GM12878 (cell line): ENCODE data around the gene FUT8. TPM values are rescaled to one million over a fixed set of nuclear protein-coding genes. Genes with fewer than 3 reads are reported as not detected.
A peak's percentile ranks its signal among the peaks of the same experiment; 100 is the strongest.

Source experiments
- BACH1 ChIP-seq: fragments of 450-650 bp; IDR thresholded peaks from 2 replicates; pipeline ENCODE4 v1.6.1; 2017; ENCODE audit warnings: mild to moderate bottlenecking, borderline replicate concordance
- CUX1 ChIP-seq: IDR thresholded peaks from 2 replicates; pipeline ENCODE4 v1.6.1; 2012; ENCODE audit warnings: improper control_type of control experiment, low read depth, low read length; ENCODE audit not compliant: insufficient replicate concordance
- ESRRA ChIP-seq: IDR thresholded peaks from 2 replicates; pipeline ENCODE4 v1.6.1; 2012; ENCODE audit warnings: mild to moderate bottlenecking, low read length, improper control_type of control experiment
- HSF1 ChIP-seq: fragments of 150-350 bp; IDR thresholded peaks from 2 replicates; pipeline ENCODE4 v1.6.1; 2014; ENCODE audit warnings: mild to moderate bottlenecking, low read depth, low read length
- IKZF1 ChIP-seq: fragments of 450-650 bp; conservative IDR thresholded peaks from 2 replicates; pipeline ENCODE4 v1.6.1; 2017; ENCODE audit warnings: antibody characterized with exemption, mild to moderate bottlenecking
- IKZF2 ChIP-seq, 2 experiments: fragments of 450-650 bp; IDR thresholded peaks; 2 replicates each; pipeline ENCODE4 v1.6.1; 2017; ENCODE audit warnings: mild to moderate bottlenecking in 2 of 2, moderate library complexity in 2 of 2
- KAT2A ChIP-seq: conservative IDR thresholded peaks from 2 replicates; pipeline ENCODE4 v1.6.1; 2011; ENCODE audit warnings: low read depth, low read length; ENCODE audit not compliant: control insufficient read depth
- MTA2 ChIP-seq: fragments of 450-650 bp; IDR thresholded peaks from 2 replicates; pipeline ENCODE4 v1.6.1; 2016; ENCODE audit warnings: low read depth, mild to moderate bottlenecking, moderate library complexity
- NKRF ChIP-seq: fragments of 450-650 bp; conservative IDR thresholded peaks from 2 replicates; pipeline ENCODE4 v1.6.1; 2017; ENCODE audit warnings: mild to moderate bottlenecking, moderate library complexity
- PML ChIP-seq: IDR thresholded peaks from 2 replicates; pipeline ENCODE4 v1.6.1; 2012; ENCODE audit warnings: low read length, inconsistent platforms
- RAD51 ChIP-seq: fragments of 450-650 bp; IDR thresholded peaks from 2 replicates; pipeline ENCODE4 v1.6.1; 2016; ENCODE audit warnings: moderate library complexity, mild to moderate bottlenecking, inconsistent platforms
- SMAD5 ChIP-seq: IDR thresholded peaks from 2 replicates; pipeline ENCODE4 v1.6.1; 2016; ENCODE audit warnings: antibody characterized with exemption, low read depth
- SMC3 ChIP-seq: IDR thresholded peaks from 2 replicates; pipeline ENCODE4 v1.6.1; 2011; ENCODE audit warnings: low read length, improper control_type of control experiment, borderline replicate concordance
- STAT3 ChIP-seq: IDR thresholded peaks from 2 replicates; pipeline ENCODE4 v1.6.1; 2011; ENCODE audit warnings: low read depth, low read length, improper control_type of control experiment
- TARDBP ChIP-seq: IDR thresholded peaks from 2 replicates; pipeline ENCODE4 v1.6.1; 2016; ENCODE audit warnings: borderline replicate concordance
- TBL1XR1 ChIP-seq: IDR thresholded peaks from 2 replicates; pipeline ENCODE4 v1.6.1; 2012; ENCODE audit warnings: low read depth, low read length, improper control_type of control experiment
- USF1 ChIP-seq: IDR thresholded peaks from 2 replicates; pipeline ENCODE4 v1.6.1; 2011; ENCODE audit warnings: borderline replicate concordance, low read depth, mild to moderate bottlenecking, moderate library complexity, mixed read lengths, low read length; ENCODE audit not compliant: insufficient read depth; ENCODE audit errors: extremely low read length
- YY1 ChIP-seq: IDR thresholded peaks from 2 replicates; pipeline ENCODE4 v1.6.1; 2011; ENCODE audit warnings: low read depth, mild to moderate bottlenecking, low read length
- polyA plus RNA-seq, 11 experiments: library from polyadenylated mRNA; depleted of rRNA in 4 of 11; unstranded in 6 of 11; stranded (reverse) in 5 of 11; fragments of >200 nt; fragmentation: Nextera tagmentation in 4 of 11; fragmentation: Illumina TruSeq in 1 of 11; extraction: Ambion mirVana in 4 of 11; extraction: Trizol in 1 of 11; gene quantifications; 1 replicate in 1 of 11; 2 replicates in 10 of 11; pipeline versions ENCODE4 v1.2.1 to v1.2.3, GENCODE V29; 2011 to 2016; ENCODE audit warnings: inconsistent platforms in 2 of 11, missing spikeins in 2 of 11, low read depth in 1 of 11
- total RNA-seq, 4 experiments: library from RNA; depleted of rRNA in 3 of 4; stranded (reverse); fragments of >200 nt in 3 of 4; fragmentation: Illumina TruSeq in 1 of 4; extraction: Trizol in 1 of 4; gene quantifications; 2 replicates each; pipeline versions ENCODE4 v1.2.1 to v1.2.3, GENCODE V29; 2013 to 2021

The FUT8 gene
- total and polyA plus RNA-seq, 10 of the 15 experiments (the other 5 are each of a cell fraction or from before 2014, with no cell fraction given): 21.3 to 106 (median 66.3) TPM

- TF ChIP-seq ESRRA (no peak), NKRF (no peak), CUX1 (no peak), MTA2 (peak; percentile 75), STAT3 (no peak), HSF1 (no peak), SMAD5 (no peak), IKZF2 (IDR thresholded peaks at IDR 0.05) (peak; percentile 54 to 55), USF1 (no peak), TBL1XR1 (no peak), BACH1 (no peak), KAT2A (no peak), YY1 (peak; percentile 42; the same call in 1 of the 2 replicates), SMC3 (no peak), PML (0 out of 2 replicates have a peak, but pooled peaks have one; percentile 25), RAD51 (no peak), IKZF1 (peak; percentile 50; the same call in 1 of the 2 replicates), TARDBP (no peak)
Measured at GRCh38 chr14:65502676-65503124, 90.2 kb downstream of the FUT8 start (continued).
